Measurements from ENCODE around the gene MGST3. TPM values are rescaled to one million over a fixed set of nuclear protein-coding genes. Genes with fewer than 3 reads are reported as not detected.
"Not testable (repeated sequence)": the region's sequence is repeated elsewhere in the genome, so short reads cannot be mapped to it uniquely, and the experiment has no call there.

Gene MGST3
- total RNA-seq, 2 experiments from 2014 or later, result 47.9 to 49.0 TPM

DNA sequence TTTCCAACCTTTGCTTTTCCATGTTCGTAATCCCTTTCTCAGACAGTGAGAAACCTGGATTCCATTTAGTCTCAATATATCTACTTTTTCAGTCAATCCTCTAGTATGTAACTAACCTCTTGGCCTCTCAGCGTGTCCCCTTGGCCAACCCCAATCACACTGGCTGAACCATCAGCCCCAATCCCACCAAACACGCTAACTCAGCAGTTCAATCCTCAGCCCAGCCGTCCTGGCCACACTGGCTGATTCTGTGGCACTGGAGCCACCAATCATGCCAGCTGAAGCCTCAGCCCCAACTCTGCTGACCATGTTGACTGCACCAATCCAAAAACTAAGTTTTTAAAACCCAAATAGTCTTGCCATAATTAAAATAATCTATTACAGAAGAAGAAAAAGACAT, 6.6 kb upstream of the MGST3 start:
- POLR2A ChIA-PET, result no interaction called here
- CTCF ChIA-PET, result no interaction called here

DNA sequence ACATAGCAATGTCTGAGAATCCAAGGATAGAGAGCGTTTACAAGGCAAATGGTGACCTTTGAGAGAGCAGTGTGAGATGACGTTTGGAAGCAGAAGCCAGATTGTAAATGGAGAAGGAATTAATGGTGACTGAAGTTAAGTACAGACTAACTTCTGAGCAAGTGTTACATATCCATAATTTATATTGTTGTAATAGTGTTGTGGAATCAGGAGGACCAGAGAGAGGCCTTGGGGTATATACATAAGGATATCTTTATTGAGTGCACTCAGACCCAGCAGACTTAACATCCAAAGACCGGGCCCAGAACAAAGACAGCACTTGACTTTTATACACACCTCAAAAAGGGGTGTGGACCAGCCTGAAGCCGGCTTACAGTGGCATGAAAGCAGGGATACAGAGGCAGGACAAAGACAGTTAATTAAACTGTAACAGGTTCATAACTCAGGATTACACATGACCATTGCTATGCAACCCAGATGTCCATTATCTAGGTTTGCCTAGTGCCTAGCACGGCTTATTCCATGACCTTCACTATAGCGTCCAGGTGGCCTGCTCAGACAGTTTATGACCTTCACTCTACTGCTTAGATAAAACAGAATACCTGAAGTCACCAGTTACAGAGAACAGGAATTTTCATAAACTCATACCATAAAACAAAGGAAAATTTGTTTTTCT, 2.7 kb upstream of the MGST3 start:
- POLR2A ChIA-PET, result no interaction called here
- CTCF ChIA-PET, result no interaction called here

DNA sequence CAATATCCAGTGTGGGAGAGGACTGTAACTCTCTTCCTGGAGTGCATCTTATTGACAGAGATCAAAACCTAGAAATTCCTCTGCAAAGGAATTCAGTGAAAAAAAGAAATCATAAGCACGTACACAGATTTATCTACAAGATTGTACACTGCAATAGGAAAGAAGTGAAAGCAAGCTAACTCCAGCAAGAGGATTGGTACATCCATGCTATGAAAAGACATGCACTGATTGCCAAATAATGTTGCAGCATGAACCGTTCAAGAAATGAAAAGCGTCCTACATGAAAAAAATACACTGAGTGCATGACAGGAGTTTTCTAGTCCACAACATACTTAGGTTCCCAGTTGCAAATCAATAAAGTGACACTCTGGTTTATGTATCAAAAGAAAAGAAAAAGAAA, 1.9 kb upstream of the MGST3 start:
- ChIA-PET POLR2A (no interaction called here), CTCF (no interaction called here)

DNA sequence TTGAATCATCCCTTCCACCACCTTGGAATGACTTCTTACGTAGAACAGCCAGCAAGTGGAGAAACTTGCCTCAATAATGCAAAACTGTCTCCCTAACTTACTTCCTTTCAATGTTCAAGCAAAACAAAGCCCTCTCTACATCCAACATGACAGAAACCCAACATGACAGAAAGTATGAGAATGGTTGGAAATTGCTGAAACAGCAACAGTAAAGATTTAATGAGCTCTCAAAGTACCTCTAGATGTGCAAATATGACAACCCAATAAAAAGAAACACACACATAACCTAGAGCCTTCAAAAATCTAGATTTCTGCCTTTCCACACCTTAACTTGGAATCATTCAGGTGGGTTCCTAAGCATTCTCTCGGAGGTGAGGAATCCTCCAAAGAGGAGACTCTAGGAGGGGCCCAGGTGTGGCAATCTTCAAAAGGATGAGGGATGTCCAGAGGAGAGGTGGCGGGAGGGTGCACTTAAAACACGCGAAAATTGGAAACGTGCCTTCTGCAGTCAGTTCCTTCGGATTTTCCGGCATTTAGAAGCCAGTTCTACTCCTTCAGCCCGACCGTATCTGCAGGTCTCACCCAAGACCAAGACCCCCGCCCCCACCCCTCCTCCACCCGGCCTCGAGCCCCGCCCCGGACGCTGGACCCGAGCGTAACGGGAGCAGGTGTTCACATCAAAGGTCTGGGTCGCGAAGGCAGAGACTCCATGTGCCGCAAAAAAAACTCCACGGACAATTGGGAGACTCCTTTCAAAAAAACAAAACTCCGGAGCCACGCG, 996 bp upstream of the MGST3 start:
- CTCF ChIA-PET, result interaction anchor here (1.5 kb wide), 1 partner anchor 31 kb away, joined by 7 read pairs; no protein-coding TSS in a partner anchor

DNA sequence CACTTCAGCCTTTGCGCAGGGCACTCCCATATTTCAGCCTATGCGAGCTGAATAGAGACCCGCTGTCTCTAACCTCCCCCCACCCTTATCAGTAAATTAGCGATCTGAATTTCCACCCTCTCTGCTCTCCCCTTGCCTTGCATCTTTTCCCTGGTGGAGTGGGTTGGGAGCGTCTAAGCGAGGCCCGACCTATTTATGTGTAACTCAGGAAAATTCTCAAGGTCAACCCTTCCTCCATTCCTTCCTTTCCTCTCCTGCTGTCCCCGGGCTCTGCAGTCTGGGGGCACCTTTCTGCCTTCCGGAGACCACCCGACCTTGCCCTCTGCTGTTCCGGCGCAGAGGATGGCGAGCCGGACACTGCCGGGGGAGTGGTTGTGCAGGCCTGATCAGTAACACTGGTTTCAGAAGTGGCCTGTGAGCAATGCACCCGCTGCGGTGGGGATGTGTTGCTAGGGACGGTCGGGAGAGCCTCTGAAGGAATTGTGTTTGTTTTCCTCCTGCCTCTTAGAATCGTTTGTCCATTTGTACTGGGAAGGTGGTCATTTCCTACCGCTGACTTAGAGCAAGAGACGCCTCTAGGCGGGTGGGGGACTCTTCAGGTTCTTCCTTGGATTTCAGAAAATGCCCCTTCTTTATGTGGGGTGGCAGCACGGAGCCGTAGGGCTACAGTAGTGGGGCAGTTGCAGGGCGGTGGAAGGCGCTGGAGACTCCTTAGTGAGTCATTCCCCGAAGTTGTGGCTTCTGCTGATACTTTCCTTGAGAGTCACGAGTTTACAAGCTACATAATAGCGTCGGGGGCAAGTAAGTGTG, 513 bp downstream of the MGST3 start:
- ChIA-PET POLR2A (interaction anchor here (1.0 kb wide), 2 partner anchors 27 to 34 kb away, joined by 4 to 5 read pairs; no protein-coding TSS in a partner anchor), CTCF (interaction anchor here (1.2 to 1.5 kb wide), 2 partner anchors 33 to 66 kb away, joined by 3 to 7 read pairs; no protein-coding TSS in a partner anchor)

More for the DNA sequence above, 996 bp upstream of the MGST3 start:
- POLR2A ChIA-PET, result interaction anchor here (1.3 kb wide), 1 partner anchor 68 kb away, joined by 4 read pairs; the partner anchor contains the start of gene ALDH9A1

DNA sequence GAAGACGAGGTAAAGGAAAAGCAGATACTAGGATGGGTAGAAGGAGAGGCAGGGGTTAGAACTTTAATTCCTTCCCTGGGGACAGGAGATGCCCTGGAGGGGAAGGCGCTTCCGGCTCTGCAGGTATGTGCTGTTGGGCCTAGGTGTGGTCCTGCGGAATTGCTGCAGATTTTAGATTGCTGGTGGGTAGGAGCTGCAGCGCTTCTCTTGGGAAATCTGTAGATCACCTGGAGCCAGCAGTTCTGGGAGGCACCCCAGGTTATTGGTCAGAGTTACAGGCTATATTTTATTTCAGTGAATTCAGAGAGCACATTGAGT, 1.1 kb downstream of the MGST3 start:
- ChIA-PET POLR2A (no interaction called here), CTCF (interaction anchor here (0.8 to 1.2 kb wide), 2 partner anchors 34 to 66 kb away, joined by 3 read pairs; no protein-coding TSS in a partner anchor)

DNA sequence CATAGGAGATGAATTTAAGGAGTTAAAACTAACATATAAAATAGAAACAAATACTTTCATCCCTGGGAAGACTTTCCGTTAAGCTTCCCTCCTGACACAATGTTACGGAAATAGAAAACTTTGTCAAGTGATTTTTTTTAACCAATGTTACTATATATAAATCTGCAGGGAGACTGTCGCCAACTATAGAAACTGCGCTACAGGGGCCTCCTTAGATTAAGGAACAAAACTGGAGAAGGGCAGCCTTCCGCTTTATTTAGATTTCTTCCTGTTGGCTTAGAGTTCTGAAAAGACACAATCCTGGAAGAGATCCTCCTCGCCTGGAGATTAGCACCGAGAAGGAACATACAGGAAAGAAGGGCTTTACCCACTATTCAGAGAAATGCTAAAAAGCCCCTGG, 1.5 kb downstream of the MGST3 start:
- POLR2A ChIA-PET, result no interaction called here
- CTCF ChIA-PET, result interaction anchor here (0.8 to 1.2 kb wide), 2 partner anchors 35 to 65 kb away, joined by 3 read pairs; no protein-coding TSS in a partner anchor

DNA sequence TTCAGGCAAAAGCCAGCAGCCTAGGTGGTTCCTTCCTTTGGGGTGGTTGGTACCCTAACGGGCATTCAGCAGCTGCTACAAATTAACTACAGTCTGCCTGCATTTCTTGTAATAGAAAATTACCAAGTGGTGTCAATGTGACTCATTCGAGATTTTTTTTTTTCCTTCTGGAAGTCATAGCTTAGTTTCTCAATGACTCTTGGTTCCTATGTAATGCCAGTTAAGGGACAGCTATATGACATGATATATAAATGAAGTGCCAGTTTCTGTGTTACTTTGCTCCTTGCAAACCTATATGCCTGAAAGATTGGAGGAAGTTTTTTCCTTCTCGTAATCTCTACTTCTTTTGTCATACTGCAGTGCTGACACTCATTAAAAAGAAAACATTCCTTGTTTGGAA, 2.6 kb downstream of the MGST3 start:
- ChIA-PET POLR2A (interaction anchor here (0.7 kb wide), 1 partner anchor 255 kb away, joined by 3 read pairs; no protein-coding TSS in a partner anchor), CTCF (no interaction called here)

DNA sequence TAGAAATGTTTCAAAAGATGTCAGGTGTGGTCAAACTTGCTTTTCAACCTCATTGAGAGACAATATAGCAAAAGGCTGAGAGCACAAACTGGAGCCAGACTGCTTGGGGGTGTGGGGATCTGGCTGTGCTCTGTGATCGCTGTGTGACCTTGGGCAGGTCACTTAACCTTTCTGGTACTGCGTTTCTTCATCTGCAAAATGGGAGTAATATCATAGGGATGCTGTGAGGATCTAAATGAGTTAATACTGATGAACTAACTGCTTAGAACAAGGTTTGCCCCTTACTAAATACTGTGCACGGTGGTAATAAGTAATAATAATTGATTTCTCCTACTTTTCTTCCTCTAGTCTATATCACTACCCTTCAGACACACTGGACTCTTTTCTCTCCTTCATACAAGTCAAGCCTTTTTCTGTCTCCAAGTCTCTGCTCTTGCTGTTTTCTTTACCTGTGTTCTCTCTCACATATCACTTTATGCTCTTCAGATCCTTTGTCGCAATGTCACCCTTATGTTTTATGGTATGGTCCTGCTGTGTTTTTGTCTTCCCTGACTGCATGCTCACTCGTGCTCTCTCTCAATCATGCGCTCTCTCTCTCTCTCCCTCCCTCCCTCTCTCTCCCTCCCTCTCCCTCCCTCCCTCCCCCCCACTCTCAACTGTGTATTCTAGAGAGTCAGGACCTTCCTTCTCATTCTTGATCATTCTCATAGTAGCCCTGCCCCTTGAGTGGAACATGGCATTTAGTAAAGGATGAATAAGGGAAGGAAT, 3.3 kb downstream of the MGST3 start:
- POLR2A ChIA-PET, result interaction anchor here (0.6 to 0.7 kb wide), 2 partner anchors 126 to 254 kb away, joined by 3 read pairs; no protein-coding TSS in a partner anchor
- CTCF ChIA-PET, result no interaction called here

DNA sequence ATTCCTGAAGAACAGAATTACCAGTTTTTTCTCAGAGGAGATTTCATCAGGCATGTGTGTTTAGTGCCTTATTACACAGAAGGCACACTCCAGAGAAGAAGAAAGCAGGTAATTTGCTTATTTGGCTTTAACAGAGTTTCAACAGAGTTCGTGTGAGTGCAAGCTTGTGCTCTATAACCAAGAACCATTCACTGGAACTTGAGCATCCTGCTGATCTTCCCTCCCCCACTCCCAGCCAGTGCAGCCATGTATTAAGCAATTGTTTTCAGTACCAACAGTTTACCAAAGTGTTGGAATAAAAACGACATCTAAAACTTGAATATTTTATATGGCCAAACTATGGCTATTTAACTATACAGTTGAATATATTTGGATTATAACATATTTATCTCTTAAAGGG, 4.3 kb downstream of the MGST3 start:
- ChIA-PET POLR2A (interaction anchor here (0.6 kb wide), 1 partner anchor 125 kb away, joined by 3 read pairs; no protein-coding TSS in a partner anchor), CTCF (no interaction called here)

DNA sequence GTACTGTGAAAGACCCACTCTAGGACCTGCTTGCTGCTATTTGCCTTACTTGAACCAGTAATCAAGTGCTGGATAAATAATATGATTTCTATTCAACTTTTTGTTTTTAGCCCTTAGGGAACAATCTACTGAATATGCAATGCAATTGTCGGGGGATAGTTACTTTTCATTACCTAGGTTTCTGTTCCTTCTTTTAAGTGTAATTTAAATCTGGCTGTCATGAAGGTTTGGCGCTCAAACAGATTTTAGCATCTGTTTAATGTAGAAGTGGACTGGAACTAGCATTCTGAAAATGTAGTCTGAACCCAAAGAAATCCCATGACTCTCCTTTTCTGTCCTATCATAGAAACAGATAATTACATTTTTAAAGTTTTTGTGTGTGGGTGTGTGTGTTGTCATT, 4.8 kb downstream of the MGST3 start:
- POLR2A ChIA-PET, result no interaction called here
- CTCF ChIA-PET, result no interaction called here

DNA sequence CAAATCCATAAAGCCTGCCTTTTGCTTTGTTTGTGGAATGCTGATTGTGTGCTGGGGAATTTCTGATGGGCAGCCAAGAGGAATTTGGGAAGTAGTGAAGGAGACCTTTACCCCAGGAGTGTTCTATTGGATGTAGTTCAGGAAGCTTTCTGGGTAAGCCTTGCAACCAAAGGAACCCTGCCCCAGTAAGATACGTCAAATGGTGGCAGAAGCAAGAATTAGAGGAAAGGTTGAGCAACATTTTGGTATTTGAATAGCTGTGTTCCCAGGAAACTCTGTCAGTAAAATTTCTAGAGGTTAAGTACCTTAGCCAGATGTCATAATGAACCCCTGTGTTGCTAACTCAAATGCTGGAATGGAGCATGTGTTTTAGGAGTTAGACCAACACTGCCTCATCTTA, 6.4 kb downstream of the MGST3 start:
- CTCF ChIA-PET, result no interaction called here
- POLR2A ChIA-PET, result no interaction called here

DNA sequence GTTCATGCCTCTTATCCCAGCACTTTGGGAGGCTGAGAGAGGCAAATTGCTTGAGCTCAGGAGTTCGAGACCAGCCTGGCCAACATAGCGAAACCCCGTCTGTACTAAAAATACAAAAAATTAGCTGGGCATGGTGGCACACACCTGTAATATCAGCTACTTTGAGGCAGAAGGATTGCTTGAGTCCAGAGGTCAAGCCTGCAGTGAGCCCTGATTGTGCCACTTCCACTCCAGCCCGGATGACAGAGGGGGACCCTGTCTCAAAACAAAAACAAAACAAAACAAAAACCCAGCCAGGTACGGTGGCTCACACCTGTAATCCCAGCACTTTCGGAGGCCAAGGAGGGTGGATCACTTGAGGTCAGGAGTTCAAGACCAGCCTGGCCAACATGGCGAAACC, 7.2 kb downstream of the MGST3 start:
- POLR2A ChIA-PET, CTCF ChIA-PET: not testable (repeated sequence)

DNA sequence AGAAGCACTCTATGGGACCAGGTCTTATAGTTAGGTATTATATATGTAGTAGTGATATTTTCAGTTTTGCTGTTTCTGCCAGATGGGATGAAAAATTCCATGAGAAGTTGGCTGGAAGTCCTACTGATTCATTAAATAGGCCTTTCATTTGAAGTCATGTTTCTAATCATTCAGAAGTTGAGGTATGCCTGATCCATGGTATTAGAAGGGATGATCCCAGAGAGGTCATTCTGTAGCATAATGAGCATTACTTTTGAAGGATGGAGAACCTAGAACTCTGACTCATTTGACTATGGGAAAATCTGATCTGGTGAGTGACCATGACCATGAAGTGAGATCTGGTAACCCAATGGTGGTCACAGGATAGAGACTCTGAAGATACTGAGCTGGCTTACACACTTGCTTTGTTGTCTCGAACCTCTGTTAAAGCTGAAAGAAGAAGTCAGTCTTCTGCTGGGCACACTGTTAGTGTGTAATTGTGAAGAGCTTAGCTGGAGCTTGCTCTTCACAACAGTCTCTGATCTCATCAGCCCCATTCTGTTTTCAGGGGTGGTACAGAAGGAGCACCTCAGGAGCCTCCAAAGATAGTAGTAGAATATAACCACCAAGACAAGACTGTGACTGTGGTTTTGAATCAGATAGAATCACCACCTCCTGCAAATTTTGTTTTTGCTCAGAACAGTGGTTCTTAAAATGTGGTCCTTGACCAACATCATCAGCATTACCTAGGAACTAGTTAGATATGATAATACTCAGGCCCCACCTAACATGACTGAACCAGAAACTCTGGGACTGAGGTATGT, 9.0 kb downstream of the MGST3 start:
- ChIA-PET POLR2A (no interaction called here), CTCF (interaction anchor here (0.5 kb wide), 1 partner anchor 82 kb away, joined by 4 read pairs; no protein-coding TSS in a partner anchor)

DNA sequence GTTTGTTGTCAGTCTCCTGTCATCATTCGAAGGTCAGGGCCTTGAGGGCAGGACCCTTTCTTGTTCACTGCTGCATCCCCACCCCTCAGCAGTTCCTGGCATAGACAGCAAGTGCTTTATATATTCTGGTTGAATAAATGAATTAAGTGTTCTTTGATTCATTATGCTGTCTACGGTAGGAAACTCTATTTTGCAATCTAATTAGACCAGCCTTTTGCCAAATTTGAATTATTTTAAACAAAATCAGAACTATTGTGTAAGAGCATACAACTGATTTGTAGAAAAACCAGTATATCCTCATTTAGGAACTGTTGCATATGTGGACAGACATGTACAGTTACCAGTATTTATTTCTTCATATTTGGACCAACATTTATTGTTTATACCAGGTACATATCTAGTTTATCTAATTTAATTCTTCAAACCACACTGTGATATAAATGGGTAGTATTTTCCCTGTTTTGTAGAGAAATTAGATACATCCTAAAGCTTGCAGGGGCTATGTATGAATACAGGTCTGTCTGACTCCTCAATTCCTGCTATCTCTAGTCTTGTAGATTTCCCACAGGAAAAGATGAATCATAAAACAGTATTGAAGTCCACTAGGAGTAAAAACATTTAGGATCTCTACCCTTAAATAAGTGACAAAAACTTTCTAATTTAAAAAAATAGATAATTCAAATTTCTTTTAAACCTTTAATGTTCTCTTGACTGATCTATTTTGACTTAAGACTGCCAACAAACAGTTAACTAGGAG, 10.4 kb downstream of the MGST3 start:
- CTCF ChIA-PET, result no interaction called here
- POLR2A ChIA-PET, result no interaction called here

DNA sequence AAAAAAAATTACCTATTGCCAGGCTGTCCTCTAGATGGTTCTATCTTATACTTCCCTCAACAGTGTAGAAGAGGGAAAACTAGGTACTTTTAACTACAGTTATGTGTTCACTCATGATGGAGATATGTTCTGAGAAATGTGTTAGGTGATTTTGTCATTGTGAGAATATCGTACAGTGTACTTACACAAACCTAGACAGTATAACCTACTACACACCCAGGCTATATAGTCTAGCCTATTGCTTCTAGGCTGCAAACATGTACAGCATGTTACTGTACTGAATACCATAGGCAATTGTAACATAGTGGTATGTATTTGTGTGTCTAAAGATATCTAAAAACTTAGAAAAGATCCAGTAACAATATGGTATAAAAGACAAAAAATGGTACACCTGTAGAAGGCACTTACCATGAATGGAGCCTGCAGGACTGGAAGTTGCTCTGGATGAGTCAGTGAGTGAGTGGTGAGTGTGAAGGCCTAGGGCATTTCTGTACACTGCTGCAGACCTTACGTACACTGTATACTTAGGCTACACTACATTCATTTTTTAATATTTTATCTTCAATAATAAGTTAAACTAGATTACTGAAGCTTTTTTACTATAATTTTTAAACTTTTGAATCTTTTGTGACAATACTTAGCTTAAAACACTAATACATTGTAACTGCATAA, 13.2 kb downstream of the MGST3 start:
- ChIA-PET POLR2A (no interaction called here), CTCF (interaction anchor here (0.7 kb wide), 1 partner anchor 119 kb away, joined by 3 read pairs; no protein-coding TSS in a partner anchor)

DNA sequence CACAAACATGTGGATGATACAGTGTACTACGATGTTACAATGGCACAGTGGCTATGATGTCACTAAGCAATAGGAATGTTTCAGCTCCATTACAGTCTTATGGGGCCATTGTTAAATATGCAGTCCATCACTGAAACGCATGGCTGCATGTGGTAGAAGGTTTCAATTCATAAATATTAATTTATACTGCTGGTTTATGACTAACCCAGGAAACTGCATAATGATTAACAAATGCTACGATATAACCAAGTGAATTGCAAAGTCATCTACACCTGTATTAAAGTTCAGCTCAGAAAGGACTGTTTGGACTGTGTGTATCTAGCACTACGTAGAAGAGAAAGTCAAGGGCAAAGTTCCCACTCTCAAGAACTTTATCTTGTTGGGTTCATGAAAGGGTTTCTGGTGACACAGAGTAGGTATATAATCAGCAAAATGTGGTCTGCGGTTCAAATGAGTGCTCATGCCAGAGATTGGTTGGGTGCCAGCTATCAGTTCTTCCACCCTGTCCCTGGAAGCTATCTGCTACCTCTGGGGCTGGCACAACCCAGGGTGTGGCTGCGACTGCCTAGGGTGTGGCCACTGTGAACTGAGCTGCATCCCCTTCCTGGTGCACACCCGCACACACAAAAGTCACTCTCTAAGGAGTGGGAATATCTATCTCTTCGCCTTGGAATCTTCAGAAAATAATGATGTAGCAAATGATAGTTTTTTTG, 14.8 kb downstream of the MGST3 start:
- CTCF ChIA-PET, result interaction anchor here (1.3 kb wide), 1 partner anchor 53 kb away, joined by 3 read pairs; no protein-coding TSS in a partner anchor

More for the DNA sequence above, 14.8 kb downstream of the MGST3 start:
- POLR2A ChIA-PET, result no interaction called here
